Right lobe of liver (tissue), 4 donors: Measurements from ENCODE around the gene ARHGAP19.
"Not testable (repeated sequence)": the region's sequence is repeated elsewhere in the genome, so short reads cannot be mapped to it uniquely, and the experiment has no call there.

ENCODE experiments used
- POLR2A ChIP-seq: fragments of 450-650 bp; IDR thresholded peaks from one replicate; pipeline ENCODE4 v1.6.1; 2017; ENCODE audit warnings: antibody characterized with exemption, mild to moderate bottlenecking
- TF ChIP-seq, protein P1 (sequence below), 4 donors: fragments of 200-600 bp in 3 of 4; fragments of 450-650 bp in 1 of 4; IDR thresholded peaks; one replicate each; pipeline versions ENCODE4 v1.5.1 to v1.8.0; 2016 to 2022; ENCODE audit warnings: antibody characterized with exemption in 4 of 4, mild to moderate bottlenecking in 2 of 4
- donor health status: DM: no; HTN: no; CAD: no.
- donor health status: DM: no; HTN: no; CAD: no.
- donor health status: DM: no; HTN: yes; CAD: no.

- TF ChIP-seq POLR2A: not testable (repeated sequence)
- TF ChIP-seq, protein P1, sequence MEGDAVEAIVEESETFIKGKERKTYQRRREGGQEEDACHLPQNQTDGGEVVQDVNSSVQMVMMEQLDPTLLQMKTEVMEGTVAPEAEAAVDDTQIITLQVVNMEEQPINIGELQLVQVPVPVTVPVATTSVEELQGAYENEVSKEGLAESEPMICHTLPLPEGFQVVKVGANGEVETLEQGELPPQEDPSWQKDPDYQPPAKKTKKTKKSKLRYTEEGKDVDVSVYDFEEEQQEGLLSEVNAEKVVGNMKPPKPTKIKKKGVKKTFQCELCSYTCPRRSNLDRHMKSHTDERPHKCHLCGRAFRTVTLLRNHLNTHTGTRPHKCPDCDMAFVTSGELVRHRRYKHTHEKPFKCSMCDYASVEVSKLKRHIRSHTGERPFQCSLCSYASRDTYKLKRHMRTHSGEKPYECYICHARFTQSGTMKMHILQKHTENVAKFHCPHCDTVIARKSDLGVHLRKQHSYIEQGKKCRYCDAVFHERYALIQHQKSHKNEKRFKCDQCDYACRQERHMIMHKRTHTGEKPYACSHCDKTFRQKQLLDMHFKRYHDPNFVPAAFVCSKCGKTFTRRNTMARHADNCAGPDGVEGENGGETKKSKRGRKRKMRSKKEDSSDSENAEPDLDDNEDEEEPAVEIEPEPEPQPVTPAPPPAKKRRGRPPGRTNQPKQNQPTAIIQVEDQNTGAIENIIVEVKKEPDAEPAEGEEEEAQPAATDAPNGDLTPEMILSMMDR (IDR thresholded peaks at IDR 0.05): not testable (repeated sequence)
Observed at GRCh38 chr10:97290076-97290475, 2.4 kb downstream of the ARHGAP19 start.
